ENCODE measurements around the gene TMEM218. TPM values are rescaled to one million over a fixed set of nuclear protein-coding genes. Genes with fewer than 3 reads are reported as not detected.

Gene TMEM218
- total and polyA plus RNA-seq, 10 of the 15 experiments (the other 5 are each of a cell fraction or from before 2014, with no cell fraction given), result 11.2 to 50.3 (median 28.8) TPM

- TF ChIP-seq ZBTB40 (IDR thresholded peaks at IDR 0.05; ENCODE audit: borderline replicate concordance), result no peak
These were observed 780 bp upstream of the TMEM218 start (continued) for GRCh38 chr11:125112208-125112604.

- intact Hi-C loops (cut with micrococcal nuclease; ENCODE audit: unreplicated experiment) (loop anchor here (1.0 kb wide), 1 partner anchor 39 kb away; no protein-coding TSS in a partner anchor), in situ Hi-C loops (cut with MboI) (no loop called here)
- ATAC-seq (peak; percentile 4), FAIRE-seq (no peak), DNase-seq (ENCODE audit: low read depth, low spot score) (no peak)
- RAD21 ChIA-PET (ENCODE audit: unreplicated experiment), result interaction anchor here (0.7 to 8.6 kb wide), 12 partner anchors 8 to 318 kb away, joined by 3 to 87 read pairs (median 4); partner anchors contain the start of genes CCDC15 and SLC37A2
- Histone ChIP-seq H4K20me1 (ENCODE audit: control insufficient read depth, insufficient read depth) (no peaks in the 10 kb centered on the region), H3K4me2 (ENCODE audit: control insufficient read depth, insufficient read depth) (peak overlapping the region; percentile 78), H2AFZ (ENCODE audit: control insufficient read depth, low read depth, low read length) (peak overlapping the region; percentile 90), H3K9me3 (replicated peaks; ENCODE audit: control insufficient read depth, insufficient read depth, low read length) (no peaks in the 10 kb centered on the region; the same call in 1 of the 3 replicates), H3K27me3 (replicated peaks in 1 of 2; ENCODE audit: control insufficient read depth in 2 of 2, insufficient read depth in 2 of 2, low read length in 1 of 2) (no peaks in the 10 kb centered on the region), H3K79me2 (ENCODE audit: control insufficient read depth, insufficient read depth, low read length) (peaks cover 10% of the 10 kb centered on the region), H3K9ac (ENCODE audit: control insufficient read depth, insufficient read depth, low read length) (peak overlapping the region; percentile 72), H3K36me3 (ENCODE audit: control insufficient read depth in 2 of 2, insufficient read depth in 2 of 2, low read length in 1 of 2) (no peaks in the 10 kb centered on the region), H3K27ac (ENCODE audit: control insufficient read depth, insufficient read depth) (peak overlapping the region; percentile 49), H3K4me1 (ENCODE audit: control insufficient read depth, insufficient read depth, low read length) (peaks cover under 1% of the 10 kb centered on the region; the same call in 1 of the 2 replicates), H3K4me3 (peak overlapping the region; percentile 96)
- 12% methylated on average over 9 of the region's 9 CpGs for WGBS (ENCODE audit: insufficient coverage, insufficient replicate concordance, low lambda C conversion rate, missing lambda C conversion rate)
- CTCF ChIA-PET, result interaction anchor here (0.6 to 5.9 kb wide), 17 partner anchors 9 to 437 kb away, joined by 3 to 53 read pairs (median 5); partner anchors contain the start of genes CCDC15, SIAE and SPA17
- TF ChIP-seq EGR1 (IDR thresholded peaks at IDR 0.05; ENCODE audit: borderline replicate concordance in 1 of 2, low read depth in 2 of 2, low read length in 2 of 2) (no peak), LARP7 (IDR thresholded peaks at IDR 0.05) (0 out of 2 replicates have a peak, but pooled peaks have one; percentile 51), EED (IDR thresholded peaks at IDR 0.05; ENCODE audit: low read depth) (no peak), SMAD1 (IDR thresholded peaks at IDR 0.05; ENCODE audit: low read depth, partially characterized antibody) (no peak), CHD4 (IDR thresholded peaks at IDR 0.05) (no peak)
- BruUV-seq (replicated peaks), result TSS peak; percentile 87
- SMC1A ChIA-PET (ENCODE audit: uncharacterized antibody, unreplicated experiment), result interaction anchor here (0.9 to 4.5 kb wide), 14 partner anchors 11 to 459 kb away, joined by 3 to 57 read pairs (median 6); partner anchors contain the start of genes CCDC15, EI24 and SLC37A2
- POLR2A ChIA-PET, result interaction anchor here (0.9 to 3.9 kb wide), 7 partner anchors 11 to 48 kb away, joined by 3 to 55 read pairs (median 8); partner anchors contain the start of gene SLC37A2
These were observed 454 bp downstream of the TMEM218 start for GRCh38 chr11:125111001-125111342.
